Measurements from ENCODE around the gene ZNF670. TPM values are rescaled to one million over a fixed set of nuclear protein-coding genes. Genes with fewer than 3 reads are reported as not detected.
A peak's percentile ranks its signal among the peaks of the same experiment; 100 is the strongest.

Gene ZNF670
- total and polyA plus RNA-seq, 2 donors (not counting 1 experiment from before 2014, with no cell fraction given), result 0.86 to 4.6 TPM

DNA sequence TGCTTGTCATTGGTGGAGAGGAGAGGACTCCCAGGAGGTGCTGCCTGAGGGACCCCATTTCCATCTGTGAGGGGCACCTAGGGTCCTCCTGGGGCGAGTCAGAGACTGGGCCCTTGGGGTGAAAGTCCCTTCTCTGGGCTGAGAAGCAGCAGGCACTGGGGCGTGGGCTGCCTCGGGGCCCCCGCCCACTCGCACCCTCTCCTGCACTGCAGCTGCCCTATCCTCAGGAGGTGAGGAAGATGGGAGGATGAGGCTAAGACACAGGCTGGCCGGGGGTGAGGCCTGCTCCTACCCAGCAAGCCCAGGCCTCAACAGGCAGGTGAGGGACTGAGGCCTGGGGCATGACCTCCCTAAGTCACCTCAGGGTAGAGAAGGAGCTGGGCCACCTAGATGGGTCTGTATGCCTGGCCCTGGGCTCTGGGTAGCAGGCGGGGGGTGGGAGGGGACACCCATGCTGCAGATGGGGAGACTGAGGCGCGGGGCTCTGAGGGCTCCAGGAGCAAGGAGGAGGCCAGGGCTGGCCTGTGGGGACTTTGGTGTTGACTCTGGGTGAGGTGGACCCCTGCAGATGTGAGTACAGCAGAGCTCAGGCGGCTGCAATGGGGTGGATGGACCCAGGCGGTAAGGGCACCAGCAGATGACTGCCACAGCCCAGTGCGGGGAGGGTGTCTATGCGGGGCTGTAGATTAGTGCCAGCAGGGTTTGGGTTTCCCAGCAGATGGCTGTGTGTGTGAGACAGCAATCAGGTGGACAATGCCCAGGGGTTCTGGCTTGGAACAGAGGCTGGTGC, 35.9 kb upstream of the ZNF670 start:
- Mint-ChIP-seq H3K4me1 (peaks cover 8% of the 10 kb centered on the region), H3K27me3 (peaks cover 20% of the 10 kb centered on the region), H3K4me3 (no peak overlapping the region), H3K9me3 (ENCODE audit: insufficient read depth) (no peaks in the 10 kb centered on the region), H3K27ac (no peak overlapping the region)
- POLR2A ChIA-PET, result no interaction called here
- Histone ChIP-seq H3K79me2 (ENCODE audit: control insufficient read depth, insufficient read depth, low read length) (no peaks in the 10 kb centered on the region), H3K4me3 (ENCODE audit: control extremely low read depth in 1 of 5, extremely low read depth in 1 of 5, insufficient read depth in 1 of 5, low read depth in 2 of 5, low read length in 4 of 5) (no peak overlapping the region), H3K4me1 (ENCODE audit: control insufficient read depth in 2 of 2, insufficient read depth in 2 of 2, low read length in 2 of 2) (peaks cover 12 to 16% of the 10 kb centered on the region in 2 donors), H3K36me3 (replicated peaks in 1 of 2; ENCODE audit: control extremely low read depth in 1 of 2, control insufficient read depth in 1 of 2, extremely low read depth in 1 of 2, insufficient read depth in 2 of 2, low read length in 1 of 2) (no peaks in the 10 kb centered on the region), H3K9me3 (ENCODE audit: control extremely low read depth in 1 of 3, control insufficient read depth in 2 of 3, insufficient read depth in 1 of 3, low read length in 2 of 3) (peaks cover 0 to 34% (median 0%) of the 10 kb centered on the region in 3 donors), H3K27ac (ENCODE audit: low read length in 2 of 2) (no peak overlapping the region), H3K27me3 (replicated peaks in 1 of 4; ENCODE audit: control extremely low read depth in 1 of 4, control insufficient read depth in 3 of 4, insufficient read depth in 4 of 4, low read length in 3 of 4) (peaks cover 0 to 33% (median 18%) of the 10 kb centered on the region in 4 experiments), H4K20me1 (ENCODE audit: control insufficient read depth, insufficient read depth, low read length, poor library complexity, severe bottlenecking) (no peaks in the 10 kb centered on the region), H3K4me2 (replicated peaks; ENCODE audit: low read depth, low read length, poor library complexity, severe bottlenecking) (no peak overlapping the region), H3K9ac (ENCODE audit: low read length) (no peak overlapping the region), H2AFZ (ENCODE audit: insufficient read depth, low read depth, low read length, poor library complexity, severe bottlenecking) (no peak overlapping the region)
- DNase-seq (no peak), ATAC-seq (ENCODE audit: low read depth) (no peak)
- TF ChIP-seq, protein P1, sequence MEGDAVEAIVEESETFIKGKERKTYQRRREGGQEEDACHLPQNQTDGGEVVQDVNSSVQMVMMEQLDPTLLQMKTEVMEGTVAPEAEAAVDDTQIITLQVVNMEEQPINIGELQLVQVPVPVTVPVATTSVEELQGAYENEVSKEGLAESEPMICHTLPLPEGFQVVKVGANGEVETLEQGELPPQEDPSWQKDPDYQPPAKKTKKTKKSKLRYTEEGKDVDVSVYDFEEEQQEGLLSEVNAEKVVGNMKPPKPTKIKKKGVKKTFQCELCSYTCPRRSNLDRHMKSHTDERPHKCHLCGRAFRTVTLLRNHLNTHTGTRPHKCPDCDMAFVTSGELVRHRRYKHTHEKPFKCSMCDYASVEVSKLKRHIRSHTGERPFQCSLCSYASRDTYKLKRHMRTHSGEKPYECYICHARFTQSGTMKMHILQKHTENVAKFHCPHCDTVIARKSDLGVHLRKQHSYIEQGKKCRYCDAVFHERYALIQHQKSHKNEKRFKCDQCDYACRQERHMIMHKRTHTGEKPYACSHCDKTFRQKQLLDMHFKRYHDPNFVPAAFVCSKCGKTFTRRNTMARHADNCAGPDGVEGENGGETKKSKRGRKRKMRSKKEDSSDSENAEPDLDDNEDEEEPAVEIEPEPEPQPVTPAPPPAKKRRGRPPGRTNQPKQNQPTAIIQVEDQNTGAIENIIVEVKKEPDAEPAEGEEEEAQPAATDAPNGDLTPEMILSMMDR (IDR thresholded peaks at IDR 0.05), result no peak
- TF ChIP-seq EZH2 (IDR thresholded peaks at IDR 0.05; ENCODE audit: borderline replicate concordance, insufficient read depth, low read depth, low read length, poor library complexity, severe bottlenecking), result no peak
- CTCF ChIA-PET, result no interaction called here
- WGBS (ENCODE audit: insufficient coverage), result 93% methylated on average over 13 of the region's 13 CpGs
- intact Hi-C loops (cut with micrococcal nuclease), result no loop called here

GRCh38 chr1:247113733-247114271, 35.2 kb upstream of the ZNF670 start:
- no peak overlapping the region for H3K27ac Mint-ChIP-seq

More at GRCh38 chr1:247113733-247114271, 35.2 kb upstream of the ZNF670 start:
- no peaks in the 10 kb centered on the region for H3K36me3 ChIP-seq (replicated peaks in 1 of 2; ENCODE audit: control extremely low read depth in 1 of 2, control insufficient read depth in 1 of 2, extremely low read depth in 1 of 2, insufficient read depth in 2 of 2, low read length in 1 of 2)
- TF ChIP-seq, protein P1 (IDR thresholded peaks at IDR 0.05), result no peak
- TF ChIP-seq EZH2 (IDR thresholded peaks at IDR 0.05; ENCODE audit: borderline replicate concordance, insufficient read depth, low read depth, low read length, poor library complexity, severe bottlenecking), result no peak
- H3K4me3 ChIP-seq (ENCODE audit: control extremely low read depth in 1 of 5, extremely low read depth in 1 of 5, insufficient read depth in 1 of 5, low read depth in 2 of 5, low read length in 4 of 5), result no peak overlapping the region
- peaks cover 0 to 27% (median 0%) of the 10 kb centered on the region in 3 donors for H3K9me3 ChIP-seq (ENCODE audit: control extremely low read depth in 1 of 3, control insufficient read depth in 2 of 3, insufficient read depth in 1 of 3, low read length in 2 of 3)
- H3K9ac ChIP-seq (ENCODE audit: low read length), result no peak overlapping the region
- no peak overlapping the region for H3K27ac ChIP-seq (ENCODE audit: low read length in 2 of 2)
- POLR2A ChIA-PET, result no interaction called here
- no peak for DNase-seq
- H3K4me3 Mint-ChIP-seq, result peak overlapping the region; percentile 76
- no peak for ATAC-seq (ENCODE audit: low read depth)
- no peaks in the 10 kb centered on the region for H3K9me3 Mint-ChIP-seq (ENCODE audit: insufficient read depth)
- H3K27me3 Mint-ChIP-seq, result peaks cover 24% of the 10 kb centered on the region
- H4K20me1 ChIP-seq (ENCODE audit: control insufficient read depth, insufficient read depth, low read length, poor library complexity, severe bottlenecking), result no peaks in the 10 kb centered on the region
- peaks cover 0 to 36% (median 20%) of the 10 kb centered on the region in 4 experiments for H3K27me3 ChIP-seq (replicated peaks in 1 of 4; ENCODE audit: control extremely low read depth in 1 of 4, control insufficient read depth in 3 of 4, insufficient read depth in 4 of 4, low read length in 3 of 4)
- no peaks in the 10 kb centered on the region for H3K79me2 ChIP-seq (ENCODE audit: control insufficient read depth, insufficient read depth, low read length)
- no peak overlapping the region for H2AFZ ChIP-seq (ENCODE audit: insufficient read depth, low read depth, low read length, poor library complexity, severe bottlenecking)
- intact Hi-C loops (cut with micrococcal nuclease), result no loop called here
- H3K4me1 Mint-ChIP-seq, result peaks cover 8% of the 10 kb centered on the region
- H3K4me1 ChIP-seq (ENCODE audit: control insufficient read depth in 2 of 2, insufficient read depth in 2 of 2, low read length in 2 of 2), result peaks cover 12 to 16% of the 10 kb centered on the region in 2 donors
- CTCF ChIA-PET, result no interaction called here
- 94% methylated on average over 5 of the region's 5 CpGs for WGBS (ENCODE audit: insufficient coverage)
- H3K4me2 ChIP-seq (replicated peaks; ENCODE audit: low read depth, low read length, poor library complexity, severe bottlenecking), result no peak overlapping the region
